HG02870 (cell line): ENCODE results near the gene FLT3.
"Not testable (repeated sequence)": the region's sequence is repeated elsewhere in the genome, so short reads cannot be mapped to it uniquely, and the experiment has no call there.

Experiments used
- ATAC-seq: cut with Tn5 transposase; IDR thresholded peaks from one replicate; pipeline ENCODE4 v1.9.1; 2021; ENCODE audit warnings: mild to moderate bottlenecking, moderate library complexity; ENCODE audit not compliant: unreplicated experiment

FLT3 gene

GRCh38 chr13:28100150-28101121 is at the start of gene FLT3:
FLT3 (minus strand) TSS chr13:28100576; CDS start chr13:28100510, 66 bp downstream.
- no peak for ATAC-seq

- no peak for ATAC-seq
Observed at GRCh38 chr13:28147495-28147894, 47.1 kb upstream of the FLT3 start.

- no peak for ATAC-seq
Observed at GRCh38 chr13:28145049-28145448, 44.7 kb upstream of the FLT3 start.

GRCh38 chr13:28141542-28141941 is 41.2 kb upstream of the FLT3 start:
- not testable (repeated sequence) for ATAC-seq

GRCh38 chr13:28140433-28141125 is 40.2 kb upstream of the FLT3 start:
- ATAC-seq = no peak

- ATAC-seq = peak; percentile 39
Observed at GRCh38 chr13:28138756-28139470, 38.5 kb upstream of the FLT3 start.

GRCh38 chr13:28138012-28138755 is 37.8 kb upstream of the FLT3 start, which contains the start of gene PAN3:
PAN3 (plus strand) TSS chr13:28138545; CDS start chr13:28138658, 113 bp downstream.
- peak; percentile 50 for ATAC-seq

GRCh38 chr13:28137596-28137995 is 37.2 kb upstream of the FLT3 start:
- ATAC-seq = peak; percentile 1

GRCh38 chr13:28136916-28137315 is 36.5 kb upstream of the FLT3 start:
- ATAC-seq = no peak

GRCh38 chr13:28131646-28132045 is 31.3 kb upstream of the FLT3 start:
- ATAC-seq = no peak

GRCh38 chr13:28129911-28130693 is 29.7 kb upstream of the FLT3 start:
- no peak for ATAC-seq

- ATAC-seq = no peak
Observed at GRCh38 chr13:28128926-28129325, 28.6 kb upstream of the FLT3 start.

GRCh38 chr13:28128030-28128429 is 27.7 kb upstream of the FLT3 start:
- ATAC-seq = no peak

- ATAC-seq = no peak
Observed at GRCh38 chr13:28121224-28121623, 20.8 kb upstream of the FLT3 start.

GRCh38 chr13:28120317-28120716 is 19.9 kb upstream of the FLT3 start:
- no peak for ATAC-seq

GRCh38 chr13:28117689-28118377 is 17.5 kb upstream of the FLT3 start:
- ATAC-seq = no peak

GRCh38 chr13:28116736-28117135 is 16.4 kb upstream of the FLT3 start:
- no peak for ATAC-seq

GRCh38 chr13:28110414-28110813 is 10.0 kb upstream of the FLT3 start:
- ATAC-seq = no peak

- no peak for ATAC-seq
Observed at GRCh38 chr13:28106976-28107375, 6.6 kb upstream of the FLT3 start.
